Fibroblast of mammary gland (primary cell): ENCODE results near the gene SORCS3.
A peak's percentile ranks its signal among the peaks of the same experiment; 100 is the strongest.

Experiments used
- DNase-seq: peaks from one replicate; pipeline ENCODE4 v3.0.0-alpha.2; 2010; ENCODE audit warnings: low read depth
- H3K4me3 ChIP-seq: 2 replicates; pipeline ENCODE4 v1.5.1; 2011; ENCODE audit warnings: low read depth, mild to moderate bottlenecking, low read length, moderate library complexity; ENCODE audit not compliant: control insufficient read depth
- CTCF ChIP-seq: conservative IDR thresholded peaks from 2 replicates; pipeline ENCODE4 v1.5.1; 2011; ENCODE audit warnings: low read depth, low read length, inconsistent platforms; ENCODE audit not compliant: control insufficient read depth, insufficient read depth

Gene SORCS3

GRCh38 chr10:104938031-104938430 is 296.9 kb downstream of the SORCS3 start:
- no peak overlapping the region for H3K4me3 ChIP-seq
- peak; percentile 1 for DNase-seq
- TF ChIP-seq CTCF = no peak

DNA sequence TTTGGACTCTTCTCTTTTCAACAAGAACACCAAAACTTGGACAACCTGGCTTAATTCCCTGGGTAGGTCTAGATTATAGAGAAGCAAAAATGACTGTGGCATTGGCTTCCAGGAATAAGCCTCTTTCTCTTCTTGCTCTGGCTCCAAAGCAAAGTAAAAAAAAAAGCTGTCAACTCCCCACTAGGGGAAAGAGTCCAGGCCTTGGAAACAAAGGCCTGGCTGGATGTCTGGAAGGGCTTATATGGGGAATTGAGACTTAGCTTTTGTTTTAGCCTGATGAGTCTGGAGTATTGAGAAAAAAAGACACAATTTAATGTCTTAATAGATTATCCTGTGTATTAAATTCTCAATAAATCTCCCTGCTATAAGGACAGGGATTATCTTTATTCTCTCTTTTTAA is 300.6 kb downstream of the SORCS3 start:
- TF ChIP-seq CTCF = no peak
- no peak overlapping the region for H3K4me3 ChIP-seq
- no peak for DNase-seq

DNA sequence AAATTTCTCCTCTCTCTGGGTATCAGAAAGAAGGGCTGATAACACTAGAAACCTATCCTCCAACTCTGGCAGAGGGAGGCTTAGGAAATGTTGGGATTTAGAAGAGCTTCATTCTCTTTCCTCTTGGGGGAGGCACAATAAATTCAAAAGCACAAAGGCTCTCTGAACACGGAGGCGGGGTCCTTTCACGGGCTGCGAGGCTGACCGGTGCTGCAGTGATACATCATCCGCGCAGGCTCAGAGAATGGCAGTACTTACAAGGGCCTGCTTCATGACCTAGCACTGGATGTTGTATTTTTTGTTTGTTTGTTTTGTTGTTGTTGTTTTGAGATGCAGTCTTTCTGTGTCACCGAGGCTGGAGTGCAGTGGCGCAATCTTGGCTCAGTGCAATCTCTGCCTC is 306.2 kb downstream of the SORCS3 start:
- no peak for TF ChIP-seq CTCF
- no peak for DNase-seq
- no peak overlapping the region for H3K4me3 ChIP-seq

DNA sequence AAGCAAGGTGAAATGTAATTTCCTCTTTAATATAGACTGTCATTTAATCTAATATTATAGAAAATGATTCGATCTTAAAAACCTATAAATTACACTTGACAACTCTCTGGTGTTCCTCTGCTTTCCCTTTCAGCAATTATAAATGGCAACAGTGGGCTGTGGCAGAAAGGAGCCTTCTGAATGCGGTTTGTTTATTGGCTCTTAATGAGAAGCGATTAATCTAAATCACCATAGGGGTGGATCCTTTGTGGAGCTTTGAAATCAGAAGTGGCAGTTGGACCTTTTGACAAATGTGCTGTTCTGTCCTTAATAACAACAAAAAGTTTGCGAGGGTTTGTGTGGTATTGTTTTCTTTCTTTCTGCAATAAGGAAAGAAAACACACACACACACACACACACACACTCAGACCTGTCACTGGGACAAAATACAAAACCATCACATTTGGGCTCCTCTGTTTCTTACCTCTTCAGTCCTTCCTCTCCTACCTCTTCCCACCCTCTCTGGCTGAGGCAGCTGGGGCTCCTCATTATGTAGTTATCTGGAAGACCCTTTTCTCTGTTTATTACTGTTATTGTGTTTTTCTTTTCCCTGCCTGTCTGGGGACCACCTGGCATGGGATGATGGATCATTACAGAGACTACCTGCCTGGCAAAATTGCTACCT is 316.2 kb downstream of the SORCS3 start:
- no peak for DNase-seq
- no peak overlapping the region for H3K4me3 ChIP-seq
- TF ChIP-seq CTCF = no peak

GRCh38 chr10:104966563-104967297 is 325.6 kb downstream of the SORCS3 start:
- TF ChIP-seq CTCF = no peak
- H3K4me3 ChIP-seq = no peak overlapping the region
- no peak for DNase-seq

GRCh38 chr10:104980368-104980767 is 339.3 kb downstream of the SORCS3 start:
- DNase-seq = no peak
- no peak overlapping the region for H3K4me3 ChIP-seq
- TF ChIP-seq CTCF = no peak
